HCT116 (cell line): ENCODE results near the gene CHL1. TPM values are rescaled to one million over a fixed set of nuclear protein-coding genes. Genes with fewer than 3 reads are reported as not detected.

Experiments used
- ATAC-seq: fragments of 200-7000 bp; cut with Tn5 transposase; 2 replicates; pipeline ENCODE4 v1.9.1; 2020; ENCODE audit warnings: mild to moderate bottlenecking, moderate library complexity
- BruUV-seq: library from RNA; stranded (reverse); fragments of 400-500 nt; replicated peaks from 2 replicates; lab custom pipeline; 2021; lab: Mats Ljungman, UMichigan
- CTCF ChIA-PET: fragments of 300-600 bp; sonication (Branson Sonifier 250); formaldehyde crosslinking; loops from one replicate; lab custom pipeline; 2021; ENCODE audit warnings: antibody characterized with exemption; lab: Charles Lee
- POLR2A ChIA-PET: fragments of 300-600, 350-600 bp; sonication (Branson Sonifier 250); formaldehyde crosslinking; loops from one replicate; lab custom pipeline; 2021; ENCODE audit warnings: antibody characterized with exemption; lab: Charles Lee
- RAD21 ChIA-PET, 2 experiments: fragments of 300-600 bp; sonication (Branson Sonifier 250); formaldehyde crosslinking; loops; one replicate each; lab custom pipeline; 2023; ENCODE audit warnings: low total read pairs in 2 of 2; ENCODE audit not compliant: uncharacterized antibody in 2 of 2, unreplicated experiment in 2 of 2, low non-redundant PET in 1 of 2; lab: Charles Lee
- DNase-seq: peaks from one replicate; pipeline ENCODE4 v3.0.0-alpha.2; 2010; ENCODE audit warnings: low read depth, low spot score
- H2AFZ ChIP-seq: fragments of 200-600 bp; shearing (Covaris generic), sonication (generic); 2 replicates; pipeline ENCODE4 v1.6.1; 2017; ENCODE audit warnings: low read depth, mixed run types, mixed read lengths, antibody characterized with exemption, low read length; ENCODE audit not compliant: poor library complexity, severe bottlenecking
- H3K27ac ChIP-seq: 2 replicates; pipeline ENCODE4 v1.5.1; 2012; ENCODE audit warnings: low read depth, low read length
- H3K27me3 ChIP-seq: fragments of 200-600 bp; sonication (generic); 2 replicates; pipeline ENCODE4 v1.6.1; 2016; ENCODE audit warnings: mixed run types, low read length, mixed read lengths; ENCODE audit not compliant: insufficient read depth
- H3K36me3 ChIP-seq, 2 experiments: fragments of 200-500 bp in 1 of 2; fragments of 200-600 bp in 1 of 2; sonication (Bioruptor generic) in 1 of 2; sonication (generic) in 1 of 2; 2 replicates each; pipeline versions ENCODE4 v1.5.1 to v1.6.1; 2014 to 2016; ENCODE audit warnings: low read length in 2 of 2, inconsistent platforms in 1 of 2, mixed read lengths in 1 of 2, mixed run types in 1 of 2; ENCODE audit not compliant: insufficient read depth in 2 of 2, control insufficient read depth in 1 of 2
- H3K4me1 ChIP-seq, 2 experiments: fragments of 200-600 bp in 1 of 2; sonication (generic) in 1 of 2; 2 replicates each; pipeline versions ENCODE4 v1.5.1 to v1.6.1; 2012 to 2017; ENCODE audit warnings: low read length in 2 of 2, inconsistent platforms in 1 of 2, mild to moderate bottlenecking in 1 of 2, mixed read lengths in 1 of 2, mixed run types in 1 of 2, moderate library complexity in 1 of 2; ENCODE audit not compliant: insufficient read depth in 2 of 2, control insufficient read depth in 1 of 2
- H3K4me2 ChIP-seq: fragments of 200-600 bp; sonication (generic); 2 replicates; pipeline ENCODE4 v1.6.1; 2017; ENCODE audit warnings: mixed run types, low read length, mixed read lengths
- H3K4me3 ChIP-seq, 2 experiments: fragments of 200-600 bp in 1 of 2; sonication (generic) in 1 of 2; replicated peaks in 1 of 2; 2 replicates each; pipeline ENCODE4 v1.5.1; 2011 to 2016; ENCODE audit warnings: low read length in 2 of 2, control low read depth in 1 of 2, low read depth in 1 of 2, mild to moderate bottlenecking in 1 of 2, mixed read lengths in 1 of 2, mixed run types in 1 of 2
- H3K79me2 ChIP-seq: fragments of 200-600 bp; sonication (generic); 2 replicates; pipeline ENCODE4 v1.6.1; 2017; ENCODE audit warnings: mild to moderate bottlenecking, mixed run types, low read length, moderate library complexity, mixed read lengths; ENCODE audit not compliant: insufficient read depth
- H3K9ac ChIP-seq: fragments of 200-600 bp; sonication (generic); 2 replicates; pipeline ENCODE4 v1.6.1; 2016; ENCODE audit warnings: low read length, mixed read lengths
- H3K9me2 ChIP-seq: fragments of 200-600 bp; sonication (generic), shearing (Covaris generic); 2 replicates; pipeline ENCODE4 v1.6.1; 2017; ENCODE audit warnings: mixed run types, mild to moderate bottlenecking, moderate library complexity; ENCODE audit not compliant: insufficient read depth
- H3K9me3 ChIP-seq, 2 experiments: fragments of 200-500 bp in 1 of 2; fragments of 200-600 bp in 1 of 2; sonication (Bioruptor generic) in 1 of 2; sonication (generic) in 1 of 2; 2 replicates each; pipeline ENCODE4 v1.6.1; 2014 to 2017; ENCODE audit warnings: low read length in 2 of 2, mixed read lengths in 2 of 2, inconsistent platforms in 1 of 2, low read depth in 1 of 2, mild to moderate bottlenecking in 1 of 2, mixed run types in 1 of 2, moderate library complexity in 1 of 2; ENCODE audit not compliant: control insufficient read depth in 1 of 2, insufficient read depth in 1 of 2
- H4K20me1 ChIP-seq: fragments of 200-600 bp; sonication (generic), shearing (Covaris generic); 2 replicates; pipeline ENCODE4 v1.6.1; 2017; ENCODE audit warnings: mixed run types, mild to moderate bottlenecking, moderate library complexity; ENCODE audit not compliant: insufficient read depth
- CBX3 ChIP-seq: IDR thresholded peaks from 2 replicates; pipeline ENCODE4 v1.6.1; 2012; ENCODE audit warnings: low read depth
- CEBPB ChIP-seq: IDR thresholded peaks from 2 replicates; pipeline ENCODE4 v1.6.1; 2012; ENCODE audit warnings: low read depth
- EGR1 ChIP-seq: IDR thresholded peaks from 2 replicates; pipeline ENCODE4 v1.6.1; 2012; ENCODE audit warnings: low read depth
- ELF1 ChIP-seq: IDR thresholded peaks from 2 replicates; pipeline ENCODE4 v1.6.1; 2012; ENCODE audit warnings: low read depth, borderline replicate concordance
- JUND ChIP-seq: IDR thresholded peaks from 2 replicates; pipeline ENCODE4 v1.6.1; 2012
- MAX ChIP-seq: IDR thresholded peaks from 2 replicates; pipeline ENCODE4 v1.6.1; 2012
- POLR2A ChIP-seq: IDR thresholded peaks from 2 replicates; pipeline ENCODE4 v1.7.0; 2011; ENCODE audit warnings: borderline replicate concordance; ENCODE audit not compliant: insufficient read depth, insufficient read length; ENCODE audit errors: extremely low read depth
- POLR2AphosphoS5 ChIP-seq: IDR thresholded peaks from 2 replicates; pipeline ENCODE4 v1.6.1; 2011; ENCODE audit warnings: mild to moderate bottlenecking, low read depth, low read length, moderate library complexity
- REST ChIP-seq: IDR thresholded peaks from 2 replicates; pipeline ENCODE4 v1.6.1; 2012; ENCODE audit warnings: low read depth
- SIN3A ChIP-seq: IDR thresholded peaks from 2 replicates; pipeline ENCODE4 v1.6.1; 2012; ENCODE audit warnings: low read depth
- SRF ChIP-seq: IDR thresholded peaks from 2 replicates; pipeline ENCODE4 v1.6.1; 2012; ENCODE audit warnings: low read depth
- YY1 ChIP-seq: IDR thresholded peaks from 2 replicates; pipeline ENCODE4 v1.6.1; 2011; ENCODE audit warnings: low read length, low read depth, moderate library complexity, mild to moderate bottlenecking; ENCODE audit not compliant: insufficient replicate concordance; ENCODE audit errors: extremely low read depth
- ZFX ChIP-seq: fragments of 450-650 bp; IDR thresholded peaks from 2 replicates; pipeline ENCODE4 v1.6.1; 2017
- intact Hi-C: fragments of 100-400 bp; cut with micrococcal nuclease; formaldehyde crosslinking; loops from 2 replicates; pipeline ENCODE4 v1.10.0; 2022
- total RNA-seq: library from RNA; stranded (reverse); gene quantifications from one replicate; pipeline ENCODE4 v1.2.1, GENCODE V29; 2021; ENCODE audit not compliant: unreplicated experiment

CHL1 gene
- total RNA-seq, 1 experiment from 2014 or later, result not detected

GRCh38 chr3:184976-185375 is 11.6 kb upstream of the CHL1 start:
- ChIA-PET POLR2A (no interaction called here), CTCF (no interaction called here), RAD21 (no interaction called here)
- Histone ChIP-seq H3K9me2 (no peaks in the 10 kb centered on the region), H3K4me2 (no peak overlapping the region), H4K20me1 (no peaks in the 10 kb centered on the region), H3K4me3 (no peak overlapping the region), H3K27me3 (no peaks in the 10 kb centered on the region), H3K27ac (no peak overlapping the region), H3K4me1 (no peaks in the 10 kb centered on the region), H2AFZ (no peak overlapping the region), H3K36me3 (no peaks in the 10 kb centered on the region), H3K79me2 (no peaks in the 10 kb centered on the region), H3K9me3 (peaks cover 5 to 9% of the 10 kb centered on the region in 2 experiments; a peak in 2 of 4 replicates), H3K9ac (no peak overlapping the region)
- DNase-seq (no peak), ATAC-seq (no peak)
- intact Hi-C loops, result no loop called here
- no peak for TF ChIP-seq EGR1
- no peak for TF ChIP-seq CEBPB
- no peak for TF ChIP-seq POLR2A
- no peak for TF ChIP-seq CBX3
- TF ChIP-seq SRF, result no peak
- TF ChIP-seq JUND, result no peak
- TF ChIP-seq ELF1, result no peak
- TF ChIP-seq SIN3A, result no peak
- TF ChIP-seq REST, result no peak
- no peak for TF ChIP-seq POLR2AphosphoS5
- no peak for TF ChIP-seq ZFX
- no peak for TF ChIP-seq MAX
- TF ChIP-seq YY1, result no peak
- BruUV-seq, result no TSS peak
